OCI-M2 (cell line): ENCODE measurements around the gene CHCHD10.

Experiments used
- DNase-seq: peaks from one replicate; lab custom pipeline; 2025; ENCODE audit not compliant: unreplicated experiment; lab: John Stamatoyannopoulos, UW

Gene CHCHD10

DNA sequence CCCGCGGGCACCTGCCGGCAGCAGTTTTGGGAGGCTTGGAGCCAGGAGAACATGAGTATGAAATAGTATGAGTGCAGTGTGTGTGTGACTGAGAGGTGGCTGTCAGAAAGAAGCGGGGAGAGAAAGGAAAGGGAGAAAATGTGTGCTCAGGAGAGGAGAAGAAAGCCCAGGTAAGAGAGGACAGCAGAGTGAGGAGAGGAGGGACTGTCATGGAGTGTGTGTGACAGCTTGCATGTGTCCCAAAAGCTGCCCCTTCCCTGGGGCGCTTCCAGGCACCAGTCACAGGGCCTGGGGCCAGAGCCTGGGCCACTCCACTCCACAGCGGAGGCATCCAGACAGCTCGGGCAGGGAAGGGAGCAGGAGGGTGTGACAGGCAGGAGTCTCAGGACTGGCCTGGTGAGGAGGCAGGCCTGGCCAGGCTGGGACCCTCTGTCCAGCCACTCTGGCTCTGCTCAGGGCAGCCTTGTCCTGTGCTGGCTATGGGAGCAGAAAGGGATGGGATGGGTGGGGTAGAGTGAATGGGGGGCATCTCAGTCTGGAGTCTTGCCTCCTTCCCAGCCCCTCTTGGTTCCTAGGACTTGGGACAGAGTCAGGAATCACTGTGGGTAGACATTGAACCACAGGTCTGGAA, 5.8 kb upstream of the CHCHD10 start:
- no peak for DNase-seq

DNA sequence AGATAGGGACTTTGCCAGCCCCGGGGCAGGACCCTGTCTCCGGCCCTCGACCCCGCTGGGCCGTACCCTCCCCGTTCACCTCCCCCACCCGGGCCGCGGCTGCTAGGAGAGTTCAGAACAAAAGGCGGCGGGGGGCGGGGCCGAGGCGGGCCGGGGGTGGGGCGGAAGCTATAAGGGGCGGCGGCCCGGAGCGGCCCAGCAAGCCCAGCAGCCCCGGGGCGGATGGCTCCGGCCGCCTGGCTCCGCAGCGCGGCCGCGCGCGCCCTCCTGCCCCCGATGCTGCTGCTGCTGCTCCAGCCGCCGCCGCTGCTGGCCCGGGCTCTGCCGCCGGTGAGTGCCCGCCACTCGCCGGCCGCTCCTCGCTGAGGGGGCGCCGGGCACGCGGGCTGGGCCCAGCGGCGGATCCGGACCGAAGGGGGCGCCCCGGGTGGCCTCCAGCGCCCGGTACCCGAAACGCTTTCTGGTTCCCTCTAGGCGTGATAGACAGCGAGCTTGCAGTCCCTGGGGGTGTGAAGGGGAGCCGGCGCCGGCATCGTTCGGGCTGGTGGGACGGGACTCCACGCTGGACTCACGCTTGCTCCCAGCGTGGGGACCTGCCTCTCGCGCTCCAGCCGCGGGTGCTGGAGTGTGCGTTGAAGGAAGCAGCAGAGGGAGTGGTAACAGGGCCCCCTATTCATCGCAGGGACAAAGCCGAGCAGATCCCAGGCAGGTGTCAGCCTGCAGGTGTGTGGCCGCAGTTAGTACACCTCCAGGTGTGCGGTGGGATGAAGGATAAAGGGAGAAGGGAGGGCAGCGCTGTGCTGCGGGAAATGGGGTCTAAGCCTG, 5.1 kb upstream of the CHCHD10 start, which contains the start of gene MMP11:
Gene MMP11 (plus strand): TSS at position 201 of the 825 bp plus-strand sequence. CDS start 22 bp downstream, at position 223.
- no peak for DNase-seq

DNA sequence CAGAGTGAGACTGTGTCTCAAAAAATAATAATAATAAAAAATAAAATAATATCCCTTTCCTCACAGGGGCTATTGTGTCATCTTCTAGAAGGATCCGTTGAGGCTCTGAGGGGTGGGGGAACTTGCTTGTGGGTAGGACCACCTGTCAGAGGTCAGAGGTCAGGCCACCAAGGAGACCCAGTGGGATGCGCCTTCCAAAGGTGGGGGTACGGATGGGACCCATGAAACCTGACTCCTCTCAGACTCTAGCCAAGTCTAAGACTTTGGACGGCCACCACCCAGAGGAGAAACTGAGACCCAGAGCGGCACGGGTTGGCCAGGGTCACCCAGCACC, 4.5 kb upstream of the CHCHD10 start:
- DNase-seq = no peak

DNA sequence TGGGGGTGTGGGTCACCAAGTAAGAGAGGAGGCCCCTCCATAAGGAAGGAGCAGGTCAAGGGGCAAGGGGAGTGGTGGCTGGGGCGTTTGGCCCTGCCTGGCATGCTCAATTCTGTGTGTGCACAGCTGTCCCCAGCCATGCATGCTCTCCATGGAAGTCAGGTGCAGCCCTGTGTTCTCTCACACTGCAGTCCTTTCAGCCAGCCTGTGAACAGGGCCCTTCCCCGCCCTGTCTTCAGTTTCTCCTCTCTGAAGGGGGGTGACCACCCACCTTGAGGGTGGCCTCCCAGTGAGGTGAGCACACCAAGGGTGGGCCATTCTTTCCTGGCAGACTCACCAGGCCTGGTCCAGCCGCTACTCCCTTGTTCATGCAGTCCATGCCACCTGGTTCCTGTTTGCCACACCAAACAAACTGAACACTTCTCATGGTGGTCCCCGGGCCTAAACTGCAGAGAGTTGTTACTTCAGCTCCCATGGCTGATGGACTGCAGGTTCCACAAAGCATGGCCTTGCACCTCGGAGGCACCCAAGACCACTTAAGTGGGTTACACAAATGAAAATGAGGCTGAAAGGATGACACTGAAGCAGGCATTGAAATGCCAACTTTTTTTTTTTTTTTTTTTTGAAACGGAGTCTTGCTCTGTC, 1.7 kb upstream of the CHCHD10 start:
- DNase-seq = no peak

DNA sequence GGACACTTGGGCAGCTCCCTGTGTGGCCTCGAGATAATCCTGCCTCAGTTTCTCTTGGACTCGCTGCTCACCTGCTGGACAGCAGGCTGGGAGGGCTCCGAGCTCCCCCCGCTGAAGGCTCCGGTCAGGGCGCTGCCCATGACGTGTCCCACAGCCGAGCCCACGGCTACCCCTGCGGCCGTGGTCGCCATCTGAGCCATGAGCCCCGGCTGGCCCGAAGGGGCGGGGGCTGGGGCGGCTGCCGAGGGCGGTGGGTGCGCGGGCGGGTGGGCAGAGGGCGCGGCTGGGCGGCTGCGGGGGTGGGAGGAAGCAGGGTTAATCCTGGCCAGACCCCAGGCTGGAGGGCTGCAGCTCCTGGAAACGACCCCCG, 484 bp downstream of the CHCHD10 start:
- no peak for DNase-seq

DNA sequence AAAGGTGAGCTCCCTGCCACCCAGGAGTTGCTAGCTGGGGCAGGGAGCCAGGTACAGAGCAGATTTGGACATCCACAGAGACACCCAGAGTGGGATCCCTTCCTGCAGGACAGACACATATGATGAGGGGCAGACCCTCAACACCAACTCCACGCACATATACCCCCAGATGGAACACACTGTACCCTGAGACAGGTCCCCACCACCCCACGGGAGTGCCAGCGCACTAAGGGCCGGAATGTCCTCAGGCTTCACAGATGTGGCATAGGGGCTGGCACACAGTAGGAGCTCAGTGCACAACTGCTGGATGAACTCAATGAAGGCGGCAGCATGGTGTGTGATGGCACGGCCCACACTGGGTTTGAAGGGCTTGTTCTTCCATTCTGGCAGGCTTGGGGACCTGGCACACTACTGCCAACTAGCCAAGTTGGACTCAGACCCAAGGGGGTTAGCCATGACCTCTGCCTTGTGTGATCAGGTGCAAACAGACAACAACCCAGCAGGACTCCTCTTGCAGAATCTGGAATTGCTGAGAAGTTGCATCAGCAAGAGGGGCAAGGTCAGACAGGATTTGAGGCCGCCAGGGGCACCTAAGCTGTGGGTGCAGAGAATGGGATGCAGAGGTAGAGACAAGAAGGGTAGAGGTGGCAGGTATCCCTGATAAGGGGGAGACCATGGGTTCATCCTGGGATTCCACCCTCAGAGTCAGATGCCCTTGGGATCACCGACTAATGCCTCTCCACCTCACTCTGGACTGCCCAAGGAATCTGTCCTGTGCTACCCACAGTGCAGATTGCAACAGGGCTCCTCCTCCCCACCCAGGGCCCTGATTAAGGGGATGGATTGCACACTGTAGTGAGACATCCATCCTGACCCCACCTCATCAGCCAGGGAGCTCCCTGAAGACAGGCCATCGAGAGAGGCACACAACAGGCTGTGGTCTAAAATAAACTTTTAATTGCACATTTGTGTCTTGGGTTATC, 2.6 kb downstream of the CHCHD10 start:
- no peak for DNase-seq

DNA sequence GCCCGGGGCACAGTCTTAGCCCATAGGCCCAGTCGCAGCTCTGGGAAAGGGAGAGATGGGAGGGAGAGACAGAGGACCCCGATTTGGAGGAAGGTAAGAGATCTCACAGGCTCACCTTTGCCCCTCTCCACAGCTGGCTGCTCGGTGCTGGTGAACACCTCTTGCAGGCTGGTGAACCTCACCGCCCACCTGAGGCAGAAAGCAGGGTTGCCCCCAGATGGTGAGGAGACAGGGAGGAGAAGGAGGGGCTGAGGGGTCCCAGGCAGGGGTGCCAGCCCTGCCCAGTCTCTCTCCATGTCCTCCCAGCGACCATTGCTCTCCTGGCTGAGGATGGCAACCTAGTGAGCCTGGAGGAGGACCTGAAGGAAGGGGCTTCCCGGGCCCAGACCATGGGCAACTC, 3.8 kb downstream of the CHCHD10 start:
- DNase-seq = no peak

DNA sequence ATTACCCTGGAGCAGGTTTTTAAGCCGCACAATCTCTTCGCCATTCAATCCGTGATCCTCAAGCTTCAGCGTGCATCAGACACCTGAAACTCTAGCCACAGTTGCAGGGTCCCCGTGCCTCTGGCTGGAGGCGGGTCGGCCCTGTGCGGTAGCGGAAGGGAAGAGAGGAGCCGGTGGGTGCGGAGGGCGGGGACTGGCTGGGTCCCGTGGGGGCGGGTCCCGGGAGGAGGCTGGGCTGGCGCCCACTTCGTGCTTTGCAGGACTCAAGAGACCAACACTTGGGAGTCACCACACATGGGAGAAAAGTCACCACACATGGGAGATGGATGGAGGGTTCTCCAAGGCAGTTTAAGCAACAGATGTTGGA, 4.2 kb downstream of the CHCHD10 start:
- no peak for DNase-seq

DNA sequence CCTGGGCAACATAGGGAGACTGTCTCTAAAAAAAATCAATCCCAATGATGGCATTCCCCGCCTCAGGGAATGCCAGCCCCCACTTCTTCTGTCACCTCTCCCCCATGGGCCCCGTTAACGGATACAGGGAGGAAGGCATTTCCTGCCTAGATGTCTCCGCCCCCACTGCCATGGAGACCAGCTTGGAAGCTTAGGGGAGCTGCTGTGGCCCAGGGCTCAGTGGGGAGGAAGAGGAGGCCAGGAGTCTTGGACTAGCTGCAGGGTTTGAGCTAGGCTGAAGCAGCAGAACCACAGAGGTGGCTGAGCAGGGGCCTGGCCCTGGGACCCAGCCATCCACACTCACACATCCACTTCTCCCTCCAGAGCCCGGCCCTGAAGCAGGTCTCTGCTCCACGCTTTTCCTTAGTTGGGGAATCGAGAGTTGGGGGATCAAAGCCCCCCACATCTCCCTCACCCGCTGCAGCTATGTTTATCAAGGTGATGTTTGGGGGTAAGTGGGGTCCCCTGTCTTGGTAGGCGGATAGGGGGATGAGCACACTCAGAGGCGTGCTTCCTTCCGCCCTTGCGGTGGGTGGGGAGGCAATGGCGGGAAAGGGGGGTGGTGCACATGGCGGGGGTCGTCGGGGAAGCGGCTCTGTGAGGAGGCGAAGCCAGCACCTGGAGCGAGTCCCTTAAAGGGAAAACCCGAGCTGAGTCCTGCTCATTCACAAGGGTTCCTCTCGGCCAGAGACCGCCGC, 4.8 kb downstream of the CHCHD10 start, which contains the start of gene C22orf15:
Gene C22orf15 (plus strand): TSS at position 149 of the 737 bp plus-strand sequence. CDS start 317 bp downstream, at position 466.
- DNase-seq = no peak

DNA sequence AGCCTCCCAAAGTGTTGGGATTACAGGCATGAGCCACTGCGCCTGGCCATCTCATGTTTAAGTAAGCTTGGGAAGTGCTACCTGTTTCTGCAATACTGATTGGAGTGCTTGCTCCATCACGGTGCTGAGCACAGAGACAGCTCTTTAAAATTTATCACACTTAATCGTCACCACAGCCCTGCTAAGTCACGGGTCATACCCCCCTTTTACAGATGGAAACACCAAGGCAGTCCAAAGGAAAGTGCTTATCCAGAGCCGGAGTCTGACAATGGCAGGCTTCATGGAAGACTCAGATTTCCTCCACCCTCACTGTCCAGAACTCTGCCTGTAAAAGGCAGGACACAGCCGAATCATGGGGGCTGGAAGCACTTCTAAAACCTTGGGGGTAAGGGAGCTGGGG, 7.7 kb downstream of the CHCHD10 start:
- no peak for DNase-seq

DNA sequence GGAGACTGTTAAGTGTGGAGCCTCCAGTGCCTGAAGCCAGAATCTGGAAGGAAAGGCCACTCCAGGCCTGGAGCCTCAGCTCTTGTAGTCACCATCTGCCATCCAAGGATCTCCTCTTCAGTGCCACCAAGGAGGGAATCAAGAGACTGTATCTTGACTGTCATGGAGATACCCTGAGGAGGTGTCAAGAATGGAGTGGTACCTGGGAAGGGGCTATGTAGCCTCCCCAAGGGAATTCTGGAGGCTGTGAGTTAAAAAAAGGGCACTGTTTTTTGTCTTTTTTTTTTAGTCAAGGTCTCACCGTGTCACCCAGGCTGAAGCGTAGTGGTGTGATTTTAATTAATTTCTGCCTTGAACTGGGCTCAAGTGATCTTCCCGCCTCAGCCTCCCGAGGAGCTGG, 8.2 kb downstream of the CHCHD10 start:
- DNase-seq = no peak

DNA sequence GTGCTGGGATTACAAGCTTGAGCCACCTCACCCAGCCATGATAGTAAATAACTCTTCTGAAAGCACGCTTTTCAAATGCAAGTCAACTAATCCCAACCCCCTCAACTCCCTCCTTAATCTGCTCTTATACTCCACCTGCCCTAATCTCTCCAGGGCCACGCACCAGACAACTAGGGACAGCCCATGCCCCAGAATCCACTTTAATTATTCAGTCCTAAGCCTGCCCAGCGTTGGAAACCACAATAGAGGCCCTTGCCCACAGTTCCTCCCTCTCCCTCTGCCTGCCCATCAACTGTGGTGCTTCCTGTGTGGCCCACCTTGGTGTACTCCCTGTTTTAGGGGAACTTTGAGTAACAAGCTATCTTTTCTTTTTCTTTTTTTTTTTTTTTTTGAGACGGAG, 10.9 kb downstream of the CHCHD10 start:
- DNase-seq = no peak

DNA sequence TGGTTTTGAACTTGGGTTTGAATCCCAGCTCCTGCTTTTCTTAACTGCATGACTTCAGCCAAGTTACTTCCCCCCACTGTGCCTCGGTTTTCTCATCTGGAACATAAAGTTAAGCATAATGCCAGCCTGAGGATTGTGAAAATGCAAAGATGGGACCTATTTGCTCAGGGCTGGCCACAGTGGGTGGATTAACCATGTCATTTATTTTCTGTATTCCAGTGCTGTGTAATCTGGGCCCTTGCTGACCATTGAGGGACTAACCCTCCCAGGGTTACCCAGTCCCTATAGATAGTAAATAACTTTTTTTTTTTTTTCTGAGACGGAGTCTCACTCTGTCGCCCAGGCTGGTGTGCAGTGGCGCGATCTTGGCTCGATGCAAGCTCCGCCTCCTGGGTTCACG, 12.1 kb downstream of the CHCHD10 start:
- no peak for DNase-seq

DNA sequence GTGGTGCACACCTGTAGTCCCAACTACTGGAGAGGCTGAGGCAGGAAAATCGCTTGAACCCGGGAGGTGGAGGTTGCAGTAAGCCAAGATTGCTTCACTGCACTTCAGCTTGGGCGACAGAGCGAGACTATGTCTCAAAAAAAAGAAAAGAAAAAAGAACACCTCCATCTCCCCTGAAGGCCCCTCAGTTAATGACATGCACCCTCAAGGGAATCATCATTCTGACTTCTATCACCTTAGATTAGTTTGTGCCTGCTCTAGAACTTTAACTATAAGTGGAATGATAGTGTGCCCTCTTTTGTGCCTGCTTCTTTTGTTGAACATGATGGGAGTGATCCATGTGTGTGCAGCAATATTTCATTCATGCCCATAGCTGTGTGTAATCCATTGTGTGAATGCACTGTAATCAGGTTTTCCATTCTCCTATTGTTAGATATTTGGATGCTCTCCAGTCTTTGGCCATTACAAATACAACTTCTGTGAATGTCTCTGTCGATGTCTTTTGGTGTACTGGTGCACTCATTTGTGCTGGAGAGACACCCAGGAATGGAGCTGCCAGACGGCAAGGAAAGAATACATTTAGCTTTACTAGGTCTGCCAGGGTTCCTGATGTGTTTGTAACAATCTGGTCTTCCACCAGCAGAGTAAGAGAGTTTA, 12.7 kb downstream of the CHCHD10 start:
- DNase-seq = no peak

DNA sequence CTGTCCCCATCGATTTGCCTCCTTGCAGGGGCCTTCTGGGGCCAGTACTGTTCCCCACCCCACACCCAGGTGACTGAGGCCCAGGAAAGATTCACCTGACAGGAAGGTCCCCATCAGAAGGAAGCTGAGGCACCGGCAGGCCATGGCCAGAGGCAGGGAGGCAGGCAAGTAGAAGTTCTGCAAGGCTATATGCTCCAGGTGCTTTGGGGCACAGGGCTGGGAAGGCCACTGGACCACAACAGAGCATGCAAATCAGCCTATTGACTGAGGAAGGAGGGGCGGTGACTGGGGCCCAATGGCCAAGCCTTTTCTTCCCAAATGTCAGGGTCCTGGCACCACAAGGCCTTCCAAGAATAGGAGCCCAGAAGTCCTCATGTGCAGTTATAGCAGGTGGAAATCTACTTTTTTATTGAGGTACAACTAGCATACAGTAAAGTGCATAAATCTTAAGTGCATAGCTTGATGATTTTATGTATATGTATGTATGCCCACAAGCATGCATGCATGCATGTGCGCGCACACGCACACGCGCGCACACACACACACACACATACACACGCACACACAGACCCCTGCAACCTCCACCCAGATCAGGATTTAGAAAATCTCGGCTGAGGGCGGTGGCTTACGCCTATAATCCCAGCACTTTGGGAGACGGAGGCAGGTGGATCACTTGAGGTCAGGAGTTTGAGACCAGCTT, 13.4 kb downstream of the CHCHD10 start, which contains the start of gene VPREB3:
Gene VPREB3 (minus strand): TSS at position 206 of the 700 bp plus-strand sequence. CDS start 62 bp downstream, at position 144.
- no peak for DNase-seq

DNA sequence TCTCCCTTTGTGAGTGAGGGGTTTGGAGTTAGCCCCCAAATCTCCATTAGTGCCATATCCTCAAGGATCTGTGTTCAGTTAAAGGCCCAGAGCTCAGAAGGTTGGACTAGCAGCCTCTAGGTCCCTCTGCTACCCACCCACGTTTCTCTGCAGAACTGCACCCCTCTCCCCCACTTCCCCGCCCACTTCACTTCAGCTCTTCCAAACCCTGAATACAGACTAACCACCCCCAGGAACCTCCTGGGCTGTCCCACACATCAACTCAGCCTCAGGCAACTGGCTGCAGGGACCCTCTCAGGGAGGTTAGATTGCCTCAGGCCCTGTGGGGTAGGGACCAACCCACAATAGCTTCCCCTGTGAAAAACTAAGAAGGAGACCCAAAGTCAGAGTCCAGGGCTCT, 14.4 kb downstream of the CHCHD10 start:
- DNase-seq = no peak

DNA sequence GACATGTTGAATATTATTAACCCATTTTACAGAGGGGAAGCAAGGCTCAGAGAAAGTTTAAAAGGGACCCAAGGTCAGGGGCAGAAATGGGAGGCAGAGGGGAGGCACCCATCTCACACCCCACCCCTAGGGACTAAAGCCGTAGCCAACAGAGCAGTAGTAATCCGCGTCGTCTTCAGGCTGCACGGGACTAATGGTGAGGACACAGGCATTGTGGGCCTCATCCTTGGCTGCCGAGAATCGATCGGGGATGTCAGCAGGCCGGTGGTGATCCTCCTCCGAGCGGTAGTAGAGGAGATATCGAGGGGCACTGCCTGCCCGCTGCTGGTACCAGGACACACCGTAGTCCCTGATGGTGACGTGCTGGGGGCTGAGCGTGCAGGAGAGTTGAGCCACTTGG, 15.0 kb downstream of the CHCHD10 start:
- DNase-seq = no peak

DNA sequence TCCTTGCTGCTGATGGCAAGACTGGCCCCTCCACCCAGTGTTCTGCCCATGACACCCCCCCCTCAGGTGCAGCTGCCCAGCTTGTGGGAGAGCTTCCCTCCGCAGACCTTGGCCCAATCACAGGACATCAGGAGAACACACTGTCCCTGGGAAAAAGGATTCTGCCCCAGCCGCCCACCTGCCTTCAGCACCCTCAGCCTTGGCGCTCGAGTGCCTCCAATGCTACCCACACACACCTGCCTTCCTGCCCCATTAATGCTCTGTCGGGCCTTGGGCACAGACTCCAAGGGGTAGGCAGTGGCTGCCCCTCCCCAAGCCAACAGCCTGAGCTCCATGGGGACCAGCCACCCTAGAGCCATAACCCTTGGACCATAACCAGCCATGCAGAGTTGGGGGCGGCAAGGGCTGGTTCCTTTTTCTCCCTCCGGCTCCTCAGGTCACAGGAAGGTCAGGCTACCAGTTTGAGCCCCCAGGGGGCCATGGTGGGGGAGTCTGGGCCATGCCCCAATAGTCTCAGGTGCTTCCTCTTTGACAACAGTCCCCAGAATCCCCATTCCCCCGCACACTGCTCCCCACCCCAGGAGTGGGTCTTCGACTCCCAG, 15.6 kb downstream of the CHCHD10 start:
- no peak for DNase-seq
